Activated T-helper 2 cell treated with anti-CD3 and anti-CD28 coated beads, Interferon-gamma antibody, Interleukin-2, Interleukin-4, amounts not matched to agents 10 μg/mL and 5 μg/mL and 100 μg/mL, durations not matched to agents 14 hours and 24 hours and 36 hours (primary cell): Measurements from ENCODE around the gene ATP6V0E1. TPM values are rescaled to one million over a fixed set of nuclear protein-coding genes. Genes with fewer than 3 reads are reported as not detected.
A peak's percentile ranks its signal among the peaks of the same experiment; 100 is the strongest.

Experiments used
- DNase-seq: peaks from one replicate; pipeline ENCODE4 v3.0.0; 2021; ENCODE audit warnings: low spot score
- H3K27ac Mint-ChIP-seq: one replicate; pipeline ENCODE4 v1.8.0; 2021; ENCODE audit warnings: mixed read lengths
- H3K27me3 Mint-ChIP-seq: one replicate; pipeline ENCODE4 v1.8.0; 2021; ENCODE audit warnings: low read depth, mixed read lengths
- H3K36me3 Mint-ChIP-seq: one replicate; pipeline ENCODE4 v1.8.0; 2021; ENCODE audit warnings: low read depth, mixed read lengths
- H3K4me1 Mint-ChIP-seq: one replicate; pipeline ENCODE4 v1.8.0; 2021; ENCODE audit warnings: low read depth, mixed read lengths
- H3K4me3 Mint-ChIP-seq: one replicate; pipeline ENCODE4 v1.8.0; 2021; ENCODE audit warnings: low read depth, mild to moderate bottlenecking, moderate library complexity, mixed read lengths
- H3K9me3 Mint-ChIP-seq: one replicate; pipeline ENCODE4 v1.8.0; 2021; ENCODE audit warnings: mixed read lengths
- intact Hi-C: fragments of 100-400 bp; cut with micrococcal nuclease; formaldehyde crosslinking; loops from one replicate; pipeline ENCODE4 v1.15.1; 2023
- total RNA-seq: library from RNA; stranded (reverse); gene quantifications from 2 replicates; pipeline ENCODE4 v1.2.3, GENCODE V29; 2022

Gene ATP6V0E1
- total RNA-seq, 1 donor from 2014 or later, result 147 TPM

- DNase-seq, result no peak
- H3K27ac Mint-ChIP-seq, result no peak overlapping the region
- intact Hi-C loops, result no loop called here
Measured at GRCh38 chr5:172946146-172946545, 37.4 kb upstream of the ATP6V0E1 start.

GRCh38 chr5:172949426-172949825 is 34.1 kb upstream of the ATP6V0E1 start:
- Mint-ChIP-seq H3K4me3 (no peak overlapping the region), H3K4me1 (no peaks in the 10 kb centered on the region), H3K27me3 (no peaks in the 10 kb centered on the region), H3K9me3 (no peaks in the 10 kb centered on the region), H3K36me3 (no peaks in the 10 kb centered on the region), H3K27ac (no peak overlapping the region)
- DNase-seq, result no peak
- intact Hi-C loops, result no loop called here

More at GRCh38 chr5:172946146-172946545, 37.4 kb upstream of the ATP6V0E1 start:
- no peak overlapping the region for H3K4me3 Mint-ChIP-seq
- no peaks in the 10 kb centered on the region for H3K27me3 Mint-ChIP-seq
- no peaks in the 10 kb centered on the region for H3K4me1 Mint-ChIP-seq
- no peaks in the 10 kb centered on the region for H3K9me3 Mint-ChIP-seq
- H3K36me3 Mint-ChIP-seq, result no peaks in the 10 kb centered on the region

- H3K9me3 Mint-ChIP-seq, result no peaks in the 10 kb centered on the region
- no peak overlapping the region for H3K27ac Mint-ChIP-seq
- DNase-seq, result no peak
- no peak overlapping the region for H3K4me3 Mint-ChIP-seq
- no peaks in the 10 kb centered on the region for H3K4me1 Mint-ChIP-seq
- no peaks in the 10 kb centered on the region for H3K36me3 Mint-ChIP-seq
- H3K27me3 Mint-ChIP-seq, result no peaks in the 10 kb centered on the region
- intact Hi-C loops, result no loop called here
Measured at GRCh38 chr5:172950176-172950965, 33.2 kb upstream of the ATP6V0E1 start.

GRCh38 chr5:172951371-172952033 is 32.1 kb upstream of the ATP6V0E1 start:
- Mint-ChIP-seq H3K27ac (no peak overlapping the region), H3K36me3 (no peaks in the 10 kb centered on the region), H3K27me3 (no peaks in the 10 kb centered on the region), H3K4me3 (no peak overlapping the region), H3K9me3 (no peaks in the 10 kb centered on the region), H3K4me1 (no peaks in the 10 kb centered on the region)
- DNase-seq, result no peak
- intact Hi-C loops, result no loop called here

- no peaks in the 10 kb centered on the region for H3K9me3 Mint-ChIP-seq
- no peak overlapping the region for H3K4me3 Mint-ChIP-seq
- no peak for DNase-seq
- H3K4me1 Mint-ChIP-seq, result no peaks in the 10 kb centered on the region
- intact Hi-C loops, result no loop called here
- H3K27me3 Mint-ChIP-seq, result no peaks in the 10 kb centered on the region
- no peaks in the 10 kb centered on the region for H3K36me3 Mint-ChIP-seq
- H3K27ac Mint-ChIP-seq, result no peak overlapping the region
Measured at GRCh38 chr5:172952034-172952511, 31.5 kb upstream of the ATP6V0E1 start.

GRCh38 chr5:172953776-172954675 is 29.5 kb upstream of the ATP6V0E1 start:
- no peaks in the 10 kb centered on the region for H3K9me3 Mint-ChIP-seq
- H3K4me1 Mint-ChIP-seq, result peaks cover 3% of the 10 kb centered on the region
- no peak overlapping the region for H3K4me3 Mint-ChIP-seq
- intact Hi-C loops, result no loop called here
- H3K27me3 Mint-ChIP-seq, result peaks cover 2% of the 10 kb centered on the region
- H3K27ac Mint-ChIP-seq, result no peak overlapping the region
- DNase-seq, result no peak
- H3K36me3 Mint-ChIP-seq, result no peaks in the 10 kb centered on the region

- H3K9me3 Mint-ChIP-seq, result no peaks in the 10 kb centered on the region
- H3K4me3 Mint-ChIP-seq, result no peak overlapping the region
- H3K27me3 Mint-ChIP-seq, result peaks cover 2% of the 10 kb centered on the region
- H3K4me1 Mint-ChIP-seq, result peaks cover 3% of the 10 kb centered on the region
- no peaks in the 10 kb centered on the region for H3K36me3 Mint-ChIP-seq
- intact Hi-C loops, result no loop called here
- DNase-seq, result no peak
- H3K27ac Mint-ChIP-seq, result no peak overlapping the region
Measured at GRCh38 chr5:172954751-172955159, 28.8 kb upstream of the ATP6V0E1 start.

GRCh38 chr5:172956228-172956627 is 27.3 kb upstream of the ATP6V0E1 start:
- no peaks in the 10 kb centered on the region for H3K36me3 Mint-ChIP-seq
- DNase-seq, result no peak
- H3K27me3 Mint-ChIP-seq, result peaks cover 2% of the 10 kb centered on the region
- H3K4me1 Mint-ChIP-seq, result peaks cover 12% of the 10 kb centered on the region
- intact Hi-C loops, result no loop called here
- no peaks in the 10 kb centered on the region for H3K9me3 Mint-ChIP-seq
- no peak overlapping the region for H3K27ac Mint-ChIP-seq
- no peak overlapping the region for H3K4me3 Mint-ChIP-seq

- no peak for DNase-seq
- no peaks in the 10 kb centered on the region for H3K9me3 Mint-ChIP-seq
- intact Hi-C loops, result no loop called here
- no peak overlapping the region for H3K27ac Mint-ChIP-seq
- no peak overlapping the region for H3K4me3 Mint-ChIP-seq
- H3K27me3 Mint-ChIP-seq, result peaks cover 2% of the 10 kb centered on the region
- peaks cover 12% of the 10 kb centered on the region for H3K4me1 Mint-ChIP-seq
- H3K36me3 Mint-ChIP-seq, result peaks cover 5% of the 10 kb centered on the region
Measured at GRCh38 chr5:172956936-172957335, 26.6 kb upstream of the ATP6V0E1 start.

GRCh38 chr5:172957458-172957857 is 26.1 kb upstream of the ATP6V0E1 start:
- peaks cover 13% of the 10 kb centered on the region for H3K4me1 Mint-ChIP-seq
- H3K36me3 Mint-ChIP-seq, result peaks cover 6% of the 10 kb centered on the region
- no peaks in the 10 kb centered on the region for H3K9me3 Mint-ChIP-seq
- peaks cover 2% of the 10 kb centered on the region for H3K27me3 Mint-ChIP-seq
- intact Hi-C loops, result no loop called here
- DNase-seq, result no peak
- peak overlapping the region; percentile 26 for H3K4me3 Mint-ChIP-seq
- H3K27ac Mint-ChIP-seq, result no peak overlapping the region

- Mint-ChIP-seq H3K27me3 (peaks cover 2% of the 10 kb centered on the region), H3K4me3 (peak overlapping the region; percentile 92), H3K4me1 (peaks cover 13% of the 10 kb centered on the region), H3K27ac (peak overlapping the region; percentile 95), H3K9me3 (no peaks in the 10 kb centered on the region), H3K36me3 (peaks cover 9% of the 10 kb centered on the region)
- intact Hi-C loops, result loop anchor here (1.0 kb wide), 5 partner anchors 26 to 374 kb away; partner anchors contain the start of genes CREBRF and DUSP1
- DNase-seq, result peak; percentile 54
Measured at GRCh38 chr5:172958331-172959046, 25.1 kb upstream of the ATP6V0E1 start.
